GM12873 (cell line): ENCODE measurements around the gene FNDC3A.

Source experiments
- CTCF ChIP-seq: IDR thresholded peaks from 2 replicates; pipeline ENCODE4 v1.5.1; 2012; ENCODE audit warnings: low read depth, mild to moderate bottlenecking, moderate library complexity, low read length, control low read depth; ENCODE audit not compliant: insufficient read depth; ENCODE audit errors: missing control alignments

FNDC3A gene

GRCh38 chr13:48961379-48961778, 14.3 kb upstream of the FNDC3A start:
- no peak for TF ChIP-seq CTCF

GRCh38 chr13:48962281-48962680, 13.4 kb upstream of the FNDC3A start:
- no peak for TF ChIP-seq CTCF

- TF ChIP-seq CTCF, result no peak
Observed at GRCh38 chr13:48965736-48966135, 10.0 kb upstream of the FNDC3A start.

- TF ChIP-seq CTCF, result no peak
Observed at GRCh38 chr13:48969685-48970084, 6.0 kb upstream of the FNDC3A start.

- no peak for TF ChIP-seq CTCF
Observed at GRCh38 chr13:48973845-48974431, 1.8 kb upstream of the FNDC3A start.

GRCh38 chr13:48975101-48975855, 434 bp upstream of the FNDC3A start:
- no peak for TF ChIP-seq CTCF

- TF ChIP-seq CTCF, result no peak
Observed at GRCh38 chr13:48976576-48977285, 1.0 kb downstream of the FNDC3A start.
